BJ (cell line): ENCODE measurements around the gene ZC4H2. TPM values are rescaled to one million over a fixed set of nuclear protein-coding genes. Genes with fewer than 3 reads are reported as not detected.
A peak's percentile ranks its signal among the peaks of the same experiment; 100 is the strongest.
"Not testable (repeated sequence)": the region's sequence is repeated elsewhere in the genome, so short reads cannot be mapped to it uniquely, and the experiment has no call there.

Experiments
- CTCF ChIA-PET: fragments of 350-600 bp; formaldehyde crosslinking; extraction: SDS; loops from one replicate; lab custom pipeline; 2021; ENCODE audit warnings: antibody characterized with exemption, inconsistent platforms; lab: Yijun Ruan, JAX
- POLR2A ChIA-PET: fragments of 300-600 bp; sonication (Branson Sonifier 250); formaldehyde crosslinking; extraction: SDS; loops from one replicate; lab custom pipeline; 2021; ENCODE audit warnings: antibody characterized with exemption; lab: Charles Lee
- DNase-seq: peaks from one replicate; pipeline ENCODE4 v3.0.0-alpha.2; 2011; ENCODE audit warnings: low read depth
- H3K27me3 ChIP-seq: 2 replicates; pipeline ENCODE4 v1.6.0; 2011; ENCODE audit warnings: low read length; ENCODE audit not compliant: control insufficient read depth, insufficient read depth
- H3K36me3 ChIP-seq: 2 replicates; pipeline ENCODE4 v1.5.1; 2011; ENCODE audit warnings: low read length; ENCODE audit not compliant: control insufficient read depth, insufficient read depth
- H3K4me3 ChIP-seq: 2 replicates; pipeline ENCODE4 v1.5.1; 2011; ENCODE audit warnings: low read depth, mild to moderate bottlenecking, control low read depth, low read length
- polyA plus RNA-seq: library from polyadenylated mRNA; depleted of rRNA; stranded (reverse); fragments of >200 nt; gene quantifications from 2 replicates; pipeline ENCODE4 v1.2.3, GENCODE V29; 2011
- TF ChIP-seq, protein P1 (sequence below): IDR thresholded peaks from 2 replicates; pipeline ENCODE4 v1.5.1; 2011; ENCODE audit warnings: low read depth, mild to moderate bottlenecking, control low read depth, inconsistent platforms, low read length, moderate library complexity; ENCODE audit not compliant: insufficient read depth

The ZC4H2 gene
- polyA plus RNA-seq, 1 experiment: 8.2 TPM

DNA sequence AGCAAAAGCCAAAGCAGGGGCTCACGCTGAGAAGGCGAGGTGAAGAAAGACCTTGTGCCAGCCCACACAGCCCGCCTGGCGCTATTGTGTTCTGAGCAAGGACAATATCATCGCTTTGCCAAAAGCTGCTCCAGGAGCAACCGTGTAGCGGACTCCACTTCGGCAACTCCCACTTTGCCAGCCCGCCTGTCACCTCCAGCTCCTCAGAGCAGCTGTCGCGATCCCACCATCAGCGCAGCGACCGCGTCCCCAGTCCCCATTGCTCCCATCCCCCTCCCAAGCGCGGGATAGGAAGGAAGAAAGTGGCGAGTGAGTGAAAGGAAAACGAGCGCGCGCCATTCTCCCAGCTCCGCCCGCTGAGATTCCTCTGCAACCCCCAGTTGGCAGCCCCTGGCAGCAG lies 759 bp downstream of the ZC4H2 start:
- ChIA-PET POLR2A (no interaction called here), CTCF (interaction anchor here (0.5 to 0.9 kb wide), 2 partner anchors 59 to 1981 kb away, joined by 3 read pairs; partner anchors contain the start of gene ZC3H12B)
- Histone ChIP-seq H3K27me3 (no peaks in the 10 kb centered on the region), H3K4me3 (peak overlapping the region; percentile 58), H3K36me3 (no peaks in the 10 kb centered on the region)
- DNase-seq: no peak
- TF ChIP-seq, protein P1, sequence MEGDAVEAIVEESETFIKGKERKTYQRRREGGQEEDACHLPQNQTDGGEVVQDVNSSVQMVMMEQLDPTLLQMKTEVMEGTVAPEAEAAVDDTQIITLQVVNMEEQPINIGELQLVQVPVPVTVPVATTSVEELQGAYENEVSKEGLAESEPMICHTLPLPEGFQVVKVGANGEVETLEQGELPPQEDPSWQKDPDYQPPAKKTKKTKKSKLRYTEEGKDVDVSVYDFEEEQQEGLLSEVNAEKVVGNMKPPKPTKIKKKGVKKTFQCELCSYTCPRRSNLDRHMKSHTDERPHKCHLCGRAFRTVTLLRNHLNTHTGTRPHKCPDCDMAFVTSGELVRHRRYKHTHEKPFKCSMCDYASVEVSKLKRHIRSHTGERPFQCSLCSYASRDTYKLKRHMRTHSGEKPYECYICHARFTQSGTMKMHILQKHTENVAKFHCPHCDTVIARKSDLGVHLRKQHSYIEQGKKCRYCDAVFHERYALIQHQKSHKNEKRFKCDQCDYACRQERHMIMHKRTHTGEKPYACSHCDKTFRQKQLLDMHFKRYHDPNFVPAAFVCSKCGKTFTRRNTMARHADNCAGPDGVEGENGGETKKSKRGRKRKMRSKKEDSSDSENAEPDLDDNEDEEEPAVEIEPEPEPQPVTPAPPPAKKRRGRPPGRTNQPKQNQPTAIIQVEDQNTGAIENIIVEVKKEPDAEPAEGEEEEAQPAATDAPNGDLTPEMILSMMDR: no peak

DNA sequence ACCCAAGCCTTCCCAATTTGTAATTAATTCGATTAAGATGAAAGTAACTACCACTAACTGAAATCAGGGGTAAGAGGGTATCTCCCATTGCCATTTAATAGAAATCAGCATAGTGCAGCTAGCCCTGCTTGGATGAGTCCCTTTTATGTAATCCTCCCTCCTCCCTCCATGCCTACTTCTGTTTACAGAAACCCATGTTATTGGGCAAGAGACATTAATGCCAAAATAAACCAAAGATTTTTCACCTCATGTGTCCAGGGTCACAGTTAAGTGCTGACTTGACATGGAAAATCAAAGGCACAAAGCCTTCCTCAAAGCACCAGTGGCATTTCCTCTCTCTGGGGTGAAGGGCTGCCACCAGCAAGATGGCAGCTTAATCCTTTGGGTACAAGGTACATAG lies 50.8 kb downstream of the ZC4H2 start:
- H3K4me3 ChIP-seq: no peak overlapping the region
- H3K36me3 ChIP-seq: no peaks in the 10 kb centered on the region
- DNase-seq: no peak
- ChIA-PET POLR2A (no interaction called here), CTCF (no interaction called here)
- no peaks in the 10 kb centered on the region for H3K27me3 ChIP-seq
- TF ChIP-seq, protein P1: no peak

DNA sequence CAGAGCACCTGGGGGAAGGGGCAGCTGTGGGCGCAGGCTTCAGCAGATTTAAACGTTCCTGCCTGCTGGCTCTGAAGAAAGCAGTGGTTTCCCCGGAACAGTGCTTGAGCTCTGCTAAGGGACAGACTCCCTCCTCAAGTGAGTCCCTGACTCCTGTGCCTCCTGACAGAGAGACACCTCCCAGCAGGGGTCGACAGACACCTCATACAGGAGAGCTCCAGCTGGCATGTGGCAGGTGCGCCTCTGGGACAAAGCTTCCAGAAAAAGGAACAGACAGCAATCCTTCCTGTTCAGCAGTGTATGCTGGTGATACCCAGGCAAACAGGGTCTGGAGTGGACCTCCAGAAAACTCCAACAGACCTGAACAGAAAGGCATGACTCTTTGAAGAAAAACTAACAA lies 68.1 kb downstream of the ZC4H2 start:
- ChIA-PET CTCF (no interaction called here), POLR2A (no interaction called here)
- TF ChIP-seq, protein P1: no peak
- DNase-seq: no peak
- Histone ChIP-seq H3K4me3 (no peak overlapping the region), H3K36me3 (no peaks in the 10 kb centered on the region), H3K27me3 (no peaks in the 10 kb centered on the region)

DNA sequence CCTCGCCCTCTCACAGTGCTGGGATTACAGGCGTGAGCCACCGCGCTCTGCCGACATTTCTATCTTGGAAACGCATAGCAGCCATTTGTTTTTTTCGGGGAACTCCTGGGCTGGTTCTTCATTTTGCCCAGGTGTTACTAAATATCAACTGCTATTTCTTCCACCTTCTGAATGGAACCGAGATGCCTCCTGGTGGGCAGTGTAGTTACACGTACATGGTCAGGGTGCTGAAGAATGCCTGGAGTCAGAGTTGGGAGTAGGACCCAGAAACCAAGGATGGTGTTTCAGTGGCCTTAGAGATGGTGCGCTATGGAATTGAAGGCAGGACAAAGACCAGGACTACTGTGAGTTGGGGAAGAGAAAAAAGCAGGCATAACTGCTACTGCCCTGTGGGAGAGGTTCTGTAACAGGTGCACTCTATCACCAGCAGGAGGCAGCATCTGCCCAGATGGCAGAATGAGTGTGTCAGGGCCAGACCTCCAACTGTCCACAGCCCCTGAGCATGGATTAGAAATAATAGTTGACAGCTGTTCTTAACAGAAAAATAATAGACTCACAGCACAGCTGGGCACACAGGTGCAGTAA lies 81.7 kb downstream of the ZC4H2 start:
- DNase-seq: no peak
- TF ChIP-seq, protein P1: peak; percentile 44; the same call in 1 of the 2 replicates
- H3K27me3 ChIP-seq: no peaks in the 10 kb centered on the region
- no peak overlapping the region for H3K4me3 ChIP-seq
- ChIA-PET POLR2A (no interaction called here), CTCF (no interaction called here)
- H3K36me3 ChIP-seq: no peaks in the 10 kb centered on the region

DNA sequence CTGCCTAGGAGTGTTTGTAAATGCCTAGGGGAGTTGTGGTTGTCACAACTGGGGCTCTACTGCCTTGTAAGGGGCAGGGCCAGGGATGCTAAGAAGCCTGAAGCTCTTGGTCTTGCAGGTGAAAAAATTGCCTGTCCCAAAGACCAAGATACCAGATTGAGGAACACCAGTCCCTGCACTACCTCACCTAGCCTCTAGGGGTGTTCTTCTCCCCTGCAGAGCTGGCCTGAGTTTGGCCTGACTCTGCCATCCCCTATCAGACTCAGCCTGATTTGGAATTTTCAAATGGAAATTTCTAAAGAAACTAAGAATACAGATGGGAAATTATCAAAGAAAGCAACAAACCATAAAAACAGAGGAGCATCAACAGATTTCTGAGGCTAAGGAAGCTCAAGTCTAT lies 90.4 kb downstream of the ZC4H2 start:
- ChIA-PET POLR2A (no interaction called here), CTCF (no interaction called here)
- DNase-seq: no peak
- TF ChIP-seq, protein P1: peak; percentile 43; the same call in 1 of the 2 replicates
- no peak overlapping the region for H3K4me3 ChIP-seq
- H3K36me3 ChIP-seq: no peaks in the 10 kb centered on the region
- no peaks in the 10 kb centered on the region for H3K27me3 ChIP-seq

DNA sequence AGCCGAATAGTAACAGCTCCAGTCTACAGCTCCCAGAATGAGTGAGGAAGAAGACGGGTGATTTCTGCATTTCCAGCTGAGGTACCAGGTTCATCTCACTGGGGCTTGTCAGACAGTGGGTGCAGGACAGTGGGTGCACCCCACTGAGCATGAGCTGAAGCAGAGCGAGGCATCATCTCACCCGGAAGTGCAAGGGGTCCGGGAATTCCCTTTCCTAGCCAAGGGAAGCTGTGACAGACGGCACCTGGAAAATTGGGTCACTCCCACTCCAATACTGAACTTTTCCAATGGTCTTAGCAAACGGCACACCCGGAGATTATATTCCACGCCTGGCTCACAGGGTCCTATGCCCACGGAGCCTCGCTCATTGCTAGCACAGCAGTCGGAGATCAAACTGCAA lies 97.5 kb downstream of the ZC4H2 start:
- H3K27me3 ChIP-seq, H3K36me3 ChIP-seq, POLR2A ChIA-PET, H3K4me3 ChIP-seq, CTCF ChIA-PET, DNase-seq: not testable (repeated sequence)
